ENCODE data around the gene OSBPL6.
"Not testable (repeated sequence)": the region's sequence is repeated elsewhere in the genome, so short reads cannot be mapped to it uniquely, and the experiment has no call there.

OSBPL6 gene

DNA sequence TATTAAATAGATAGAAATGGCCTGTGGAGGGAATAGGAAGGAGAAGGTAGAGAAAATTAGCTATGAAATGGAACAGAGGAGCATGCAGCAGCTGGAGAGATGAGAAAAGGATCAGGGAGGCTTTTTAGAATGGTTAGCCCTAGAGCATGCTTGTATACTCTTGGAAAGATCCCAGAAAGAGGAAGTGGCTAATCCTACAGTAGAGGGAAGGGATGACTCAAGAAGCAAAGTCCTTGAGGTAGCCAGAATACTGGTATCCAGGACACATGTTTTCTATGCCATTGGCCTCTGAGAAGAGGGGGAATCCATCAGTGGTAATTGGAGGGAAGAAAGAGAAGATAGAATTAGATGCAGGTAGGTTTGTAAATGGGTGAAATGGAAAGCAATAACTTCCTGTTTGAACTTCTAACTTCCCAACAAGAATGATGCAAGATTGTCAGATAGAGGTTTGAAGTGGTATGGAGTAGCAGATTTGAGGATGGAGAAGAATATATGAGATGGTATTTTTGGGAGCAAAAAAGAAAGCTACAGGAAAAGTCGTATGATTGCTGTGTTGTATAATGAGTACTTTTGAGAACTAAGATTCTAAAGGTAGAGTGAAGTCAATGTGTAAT is 17.1 kb upstream of the OSBPL6 start:
- DNase-seq (ENCODE audit: low read depth), result peak; percentile 49
- no peak overlapping the region for H3K4me3 ChIP-seq (ENCODE audit: low read depth, low read length)
- TF ChIP-seq, protein P1, sequence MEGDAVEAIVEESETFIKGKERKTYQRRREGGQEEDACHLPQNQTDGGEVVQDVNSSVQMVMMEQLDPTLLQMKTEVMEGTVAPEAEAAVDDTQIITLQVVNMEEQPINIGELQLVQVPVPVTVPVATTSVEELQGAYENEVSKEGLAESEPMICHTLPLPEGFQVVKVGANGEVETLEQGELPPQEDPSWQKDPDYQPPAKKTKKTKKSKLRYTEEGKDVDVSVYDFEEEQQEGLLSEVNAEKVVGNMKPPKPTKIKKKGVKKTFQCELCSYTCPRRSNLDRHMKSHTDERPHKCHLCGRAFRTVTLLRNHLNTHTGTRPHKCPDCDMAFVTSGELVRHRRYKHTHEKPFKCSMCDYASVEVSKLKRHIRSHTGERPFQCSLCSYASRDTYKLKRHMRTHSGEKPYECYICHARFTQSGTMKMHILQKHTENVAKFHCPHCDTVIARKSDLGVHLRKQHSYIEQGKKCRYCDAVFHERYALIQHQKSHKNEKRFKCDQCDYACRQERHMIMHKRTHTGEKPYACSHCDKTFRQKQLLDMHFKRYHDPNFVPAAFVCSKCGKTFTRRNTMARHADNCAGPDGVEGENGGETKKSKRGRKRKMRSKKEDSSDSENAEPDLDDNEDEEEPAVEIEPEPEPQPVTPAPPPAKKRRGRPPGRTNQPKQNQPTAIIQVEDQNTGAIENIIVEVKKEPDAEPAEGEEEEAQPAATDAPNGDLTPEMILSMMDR (IDR thresholded peaks at IDR 0.05; ENCODE audit: low read depth, low read length), result no peak
- TF ChIP-seq, protein P2, sequence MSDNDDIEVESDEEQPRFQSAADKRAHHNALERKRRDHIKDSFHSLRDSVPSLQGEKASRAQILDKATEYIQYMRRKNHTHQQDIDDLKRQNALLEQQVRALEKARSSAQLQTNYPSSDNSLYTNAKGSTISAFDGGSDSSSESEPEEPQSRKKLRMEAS (IDR thresholded peaks at IDR 0.05; ENCODE audit: low read depth, low read length), result no peak
- TF ChIP-seq MYC (IDR thresholded peaks at IDR 0.05; ENCODE audit: low read depth, low read length) (no peak), POLR2A (IDR thresholded peaks at IDR 0.05; ENCODE audit: extremely low read depth, insufficient read length) (no peak)

DNA sequence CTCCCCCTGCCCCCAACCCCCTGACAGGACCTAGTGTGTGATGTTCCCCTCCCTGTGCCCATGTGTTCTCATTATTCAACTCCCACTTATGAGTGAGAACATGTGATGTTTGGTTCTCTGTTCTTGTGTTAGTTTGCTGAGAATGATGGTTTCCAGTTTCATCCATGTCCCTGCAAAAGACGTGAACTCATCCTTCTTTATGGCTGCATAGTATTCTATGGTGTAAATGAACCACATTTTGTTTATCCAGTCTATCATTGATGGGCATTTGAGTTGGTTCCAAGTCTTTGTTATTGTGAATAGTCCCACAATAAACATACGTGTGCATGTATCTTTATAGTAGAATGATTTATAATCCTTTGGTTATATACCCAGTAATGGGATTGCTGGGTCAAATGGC is 13.7 kb upstream of the OSBPL6 start:
- DNase-seq (ENCODE audit: low read depth); H3K4me3 ChIP-seq (ENCODE audit: low read depth, low read length): not testable (repeated sequence)

DNA sequence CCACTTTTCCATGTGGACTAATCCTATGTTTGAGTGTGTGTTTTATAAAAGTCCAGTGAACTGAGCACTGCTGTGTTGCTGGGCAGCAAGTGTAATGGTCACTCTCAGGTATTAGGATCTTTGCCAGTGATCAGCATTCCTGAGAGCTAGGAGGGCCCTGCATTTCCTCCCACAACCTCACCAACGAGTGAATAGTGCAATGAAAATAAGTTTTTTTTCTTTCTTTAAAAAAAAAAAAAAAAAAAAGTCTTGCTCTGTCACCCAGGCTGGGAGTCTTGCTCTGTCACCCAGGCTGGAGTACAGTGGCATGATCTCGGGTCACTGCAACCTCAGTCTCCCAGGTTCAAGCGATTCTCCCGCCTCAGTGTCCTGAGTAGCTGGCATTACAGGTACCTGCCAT is 6.5 kb upstream of the OSBPL6 start:
- DNase-seq (ENCODE audit: low read depth), result no peak
- TF ChIP-seq, protein P1 (IDR thresholded peaks at IDR 0.05; ENCODE audit: low read depth, low read length), result no peak
- TF ChIP-seq POLR2A (IDR thresholded peaks at IDR 0.05; ENCODE audit: extremely low read depth, insufficient read length) (no peak), MYC (IDR thresholded peaks at IDR 0.05; ENCODE audit: low read depth, low read length) (no peak)
- TF ChIP-seq, protein P2 (IDR thresholded peaks at IDR 0.05; ENCODE audit: low read depth, low read length), result no peak

DNA sequence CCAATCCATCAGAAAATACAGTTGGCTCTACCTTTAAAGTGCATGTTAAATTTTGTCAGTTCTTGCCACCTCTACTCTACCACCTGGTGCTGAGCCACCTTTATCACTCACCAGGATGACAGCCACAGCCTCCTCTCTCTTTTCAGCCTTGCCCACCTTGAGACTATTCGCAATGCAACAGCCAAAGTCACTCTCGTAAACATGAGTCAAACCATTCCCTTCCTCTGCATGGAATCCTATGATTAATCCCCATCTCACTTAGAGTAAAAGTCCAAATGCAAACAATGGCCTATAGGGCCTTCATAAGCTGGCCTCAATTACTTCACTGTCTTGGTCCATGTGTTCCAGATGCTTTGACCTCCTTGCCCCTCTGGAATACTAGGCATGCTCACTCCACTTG is 5.8 kb upstream of the OSBPL6 start:
- H3K4me3 ChIP-seq (ENCODE audit: low read depth, low read length), result no peak overlapping the region
- no peak for DNase-seq (ENCODE audit: low read depth)
- TF ChIP-seq, protein P2 (IDR thresholded peaks at IDR 0.05; ENCODE audit: low read depth, low read length), result no peak
- TF ChIP-seq, protein P1 (IDR thresholded peaks at IDR 0.05; ENCODE audit: low read depth, low read length), result no peak
- TF ChIP-seq POLR2A (IDR thresholded peaks at IDR 0.05; ENCODE audit: extremely low read depth, insufficient read length), result no peak
- no peak for TF ChIP-seq MYC (IDR thresholded peaks at IDR 0.05; ENCODE audit: low read depth, low read length)

More for the DNA sequence above, 6.5 kb upstream of the OSBPL6 start:
- no peak overlapping the region for H3K4me3 ChIP-seq (ENCODE audit: low read depth, low read length)

DNA sequence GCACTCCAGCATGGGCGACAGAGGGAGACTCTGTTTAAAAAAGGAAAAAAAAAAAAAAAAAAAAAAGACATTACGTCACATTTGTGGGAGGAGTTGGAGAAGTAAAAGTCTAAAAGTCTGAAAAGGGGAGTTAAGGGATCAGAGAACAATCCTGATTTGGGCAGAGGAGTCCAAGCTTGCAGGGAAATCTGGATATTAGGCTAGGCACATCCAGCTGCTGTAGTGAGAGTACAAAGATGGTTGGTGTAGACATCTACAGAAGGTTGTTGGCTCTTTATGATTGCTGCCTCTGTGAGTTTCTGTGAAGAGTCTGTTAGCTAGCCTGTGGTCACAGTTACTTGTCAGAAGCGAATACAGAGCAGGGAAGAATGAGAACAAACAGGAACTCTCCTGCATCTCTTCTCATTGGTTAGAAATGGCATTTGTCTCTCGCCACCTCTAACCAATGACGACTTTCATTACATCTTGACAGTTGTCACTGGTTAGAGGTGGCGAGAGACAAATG is 3.3 kb upstream of the OSBPL6 start:
- DNase-seq (ENCODE audit: low read depth), result peak; percentile 4
- TF ChIP-seq MYC (IDR thresholded peaks at IDR 0.05; ENCODE audit: low read depth, low read length) (no peak), POLR2A (IDR thresholded peaks at IDR 0.05; ENCODE audit: extremely low read depth, insufficient read length) (no peak)
- TF ChIP-seq, protein P1 (IDR thresholded peaks at IDR 0.05; ENCODE audit: low read depth, low read length), result no peak
- TF ChIP-seq, protein P2 (IDR thresholded peaks at IDR 0.05; ENCODE audit: low read depth, low read length), result no peak
- no peak overlapping the region for H3K4me3 ChIP-seq (ENCODE audit: low read depth, low read length)

DNA sequence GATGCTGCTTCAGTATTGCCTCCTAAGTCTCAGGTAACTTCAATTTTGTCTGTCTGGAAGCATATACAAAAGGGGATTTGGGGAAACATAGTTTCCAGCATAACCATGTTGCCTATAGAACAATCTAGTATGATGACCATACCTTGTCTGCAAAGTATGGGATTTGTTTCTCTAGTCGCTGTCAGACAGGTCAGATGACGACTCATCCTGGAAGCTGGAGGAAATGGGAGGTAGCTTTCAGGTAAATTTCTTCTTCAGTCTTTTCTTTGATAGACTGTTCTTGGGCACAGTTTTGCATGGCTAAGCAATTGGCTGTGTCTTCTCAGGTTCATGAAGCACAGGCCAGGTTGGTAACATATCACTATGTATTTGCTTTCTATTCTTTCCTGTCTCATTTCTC is 2.8 kb upstream of the OSBPL6 start:
- no peak overlapping the region for H3K4me3 ChIP-seq (ENCODE audit: low read depth, low read length)
- DNase-seq (ENCODE audit: low read depth), result no peak
- no peak for TF ChIP-seq POLR2A (IDR thresholded peaks at IDR 0.05; ENCODE audit: extremely low read depth, insufficient read length)
- TF ChIP-seq, protein P1 (IDR thresholded peaks at IDR 0.05; ENCODE audit: low read depth, low read length), result no peak
- TF ChIP-seq, protein P2 (IDR thresholded peaks at IDR 0.05; ENCODE audit: low read depth, low read length), result no peak

Data from NB4 (cell line).